Right cardiac atrium (tissue), 5 donors: ENCODE data around the gene PLK5. TPM values are rescaled to one million over a fixed set of nuclear protein-coding genes. Genes with fewer than 3 reads are reported as not detected.
"Not testable (repeated sequence)": the region's sequence is repeated elsewhere in the genome, so short reads cannot be mapped to it uniquely, and the experiment has no call there.

Experiments used
- ATAC-seq, 2 donors: fragments of 200-7000 bp; cut with Tn5 transposase; one replicate each; pipeline versions ENCODE4 v1.8.0 to v1.9.1; 2020; ENCODE audit warnings: moderate library complexity in 2 of 2, mild to moderate bottlenecking in 1 of 2
- DNase-seq, 3 donors: peaks; one replicate each; pipeline ENCODE4 v3.0.0-alpha.2; 2020
- H3K27ac ChIP-seq: one replicate; pipeline ENCODE4 v1.5.1; 2013; ENCODE audit warnings: mild to moderate bottlenecking, low read length, control low read depth, moderate library complexity
- H3K27me3 ChIP-seq: one replicate; pipeline ENCODE4 v1.6.1; 2013; ENCODE audit not compliant: control insufficient read depth, insufficient read depth
- H3K4me1 ChIP-seq: one replicate; pipeline ENCODE4 v1.6.1; 2013; ENCODE audit warnings: low read length; ENCODE audit not compliant: control insufficient read depth, insufficient read depth
- H3K4me3 ChIP-seq: one replicate; pipeline ENCODE4 v1.5.1; 2013; ENCODE audit warnings: low read length, control low read depth
- H3K9me3 ChIP-seq: one replicate; pipeline ENCODE4 v1.6.1; 2013; ENCODE audit warnings: low read length; ENCODE audit not compliant: control insufficient read depth
- WGBS: extraction: QIAGEN DNeasy Blood & Tissue Kit; methylation state at CpG from one replicate; pipeline ENCODE4 v1.1.7; 2013; 5-methylcytosine and 5-hydroxymethylcytosine counted together
- intact Hi-C, 4 donors: fragments of 100-400 bp; cut with DNase I; formaldehyde crosslinking; loops; one replicate each; pipeline versions ENCODE4 v1.11.0 to v1.14.0; 2022 to 2023
- polyA plus RNA-seq: library from polyadenylated mRNA; stranded (reverse); fragments of 200-250 nt; gene quantifications from one replicate; pipeline ENCODE4 v1.2.3, GENCODE V29; 2013
- total RNA-seq, 4 donors: library from RNA; stranded (reverse); fragmentation: NEBNext Ultra II Directional; extraction: Animal tissue kit (Norgen Biotek cat#: 25700); gene quantifications; one replicate each; pipeline ENCODE4 v1.2.1, GENCODE V29; 2021
- donor health status: healthy with polysubstance abuse.
- donor health status: DM: no; HTN: yes; CAD: no.
- donor health status: DM: no; HTN: no; CAD: no.
- donor health status: DM: no; HTN: yes; CAD: no; lungs with severe emphysema.
- donor health status: DM: yes; HTN: yes; CAD: no.

PLK5 gene
- total and polyA plus RNA-seq, 5 donors = 0.11 TPM; not detected in 4

DNA sequence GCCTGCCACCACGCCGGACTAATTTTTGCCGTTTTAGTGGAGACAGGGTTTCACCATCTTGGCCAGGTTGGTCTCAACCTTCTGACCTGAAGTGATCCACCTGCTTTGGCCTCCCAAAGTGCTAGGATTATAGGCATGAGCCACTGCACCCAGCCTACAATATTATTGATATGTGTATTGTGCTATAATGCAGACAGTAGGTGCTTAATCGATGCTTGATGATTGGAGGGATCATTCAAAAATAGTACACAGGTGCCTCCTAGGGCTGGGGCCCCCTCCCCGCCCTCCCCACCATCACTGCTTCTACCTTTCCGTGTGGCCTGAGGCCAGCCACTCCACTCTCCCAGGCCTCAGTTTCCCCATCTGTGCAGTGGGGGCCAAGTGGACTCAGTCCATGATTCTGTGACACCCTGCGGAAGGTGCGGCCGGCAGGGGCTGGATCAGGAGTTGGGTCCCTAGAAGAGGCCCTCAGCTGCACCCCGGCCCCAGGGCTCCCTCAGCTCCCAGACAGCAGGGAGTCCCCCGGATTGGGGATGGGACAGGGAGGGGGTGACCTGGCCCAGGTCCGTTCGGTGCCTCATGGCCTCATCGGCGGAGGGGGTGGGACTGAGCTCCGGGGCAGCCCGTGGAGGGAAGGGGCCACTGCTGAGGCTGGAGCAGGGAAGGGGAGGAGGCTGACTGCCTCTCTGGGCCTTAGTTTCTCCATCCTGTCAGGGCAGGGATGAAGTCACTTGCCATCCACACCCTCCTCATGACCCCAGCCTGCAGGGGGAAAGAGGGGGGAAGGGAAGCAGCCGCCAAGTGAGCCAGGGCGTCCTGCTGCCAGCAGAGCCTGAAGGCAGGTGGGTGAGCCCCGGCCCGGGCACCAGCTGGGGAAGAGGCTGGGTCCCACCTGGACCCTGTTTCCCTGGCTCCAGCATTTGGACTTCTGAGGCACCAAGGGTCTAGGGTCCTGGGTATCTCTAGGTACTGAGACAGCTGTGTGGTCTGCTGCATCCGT lies 12.3 kb upstream of the PLK5 start:
- Histone ChIP-seq H3K4me3 (no peak overlapping the region), H3K27ac (no peak overlapping the region), H3K4me1 (no peaks in the 10 kb centered on the region), H3K9me3 (no peaks in the 10 kb centered on the region), H3K27me3 (no peaks in the 10 kb centered on the region)
- intact Hi-C loops = no loop called here
- DNase-seq (peak in 2 of 3 donors; percentile 44 to 68), ATAC-seq (no peak)
- 55% methylated on average over 22 of the region's 22 CpGs for WGBS

DNA sequence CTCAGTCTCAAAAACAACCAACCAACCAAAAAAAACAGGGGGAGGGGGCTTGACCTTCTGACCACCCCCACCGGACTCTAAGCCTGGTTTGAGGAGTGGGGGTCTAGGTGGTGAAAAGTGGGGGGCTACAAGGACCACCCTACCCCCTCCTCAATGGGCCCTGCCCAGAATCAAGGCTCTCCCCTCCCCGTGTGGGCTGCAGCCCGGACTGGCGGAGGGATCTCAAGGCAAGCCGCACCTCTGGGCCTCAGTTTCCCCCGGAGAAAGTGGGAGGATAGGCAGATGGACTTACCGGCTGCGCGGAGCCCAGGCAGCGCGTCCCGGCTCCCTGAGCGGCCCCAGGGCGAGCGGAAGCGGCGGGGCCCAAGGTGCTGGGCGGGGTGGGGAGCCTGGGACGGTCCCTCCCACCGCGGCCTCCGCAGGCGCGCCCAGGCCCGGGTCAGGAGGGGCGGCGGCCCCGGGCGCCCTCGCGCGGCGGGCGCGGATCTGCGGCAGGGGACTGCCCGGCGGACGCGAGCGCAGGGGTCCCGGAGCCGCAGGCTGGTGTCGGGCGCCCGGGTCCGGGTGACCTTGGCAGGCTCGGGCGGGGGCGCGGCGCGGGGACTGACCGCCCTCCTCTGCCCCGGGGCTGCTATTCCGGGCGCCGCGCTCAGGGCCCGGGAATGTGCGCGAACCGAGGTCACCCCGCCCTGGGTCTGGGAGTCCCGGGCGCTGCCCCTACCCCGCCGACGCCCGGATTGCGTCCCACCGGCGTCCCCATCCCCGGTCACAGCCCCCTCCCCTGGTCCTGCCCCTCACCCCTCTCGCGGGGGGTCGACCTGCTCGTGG lies 11.0 kb upstream of the PLK5 start, which contains the start of gene ADAMTSL5:
ADAMTSL5 (minus strand) TSS at position 349 of the 828 bp plus-strand sequence. CDS start 2,076 bp downstream, outside the sequence.
- peak; percentile 47 to 68 for ATAC-seq
- WGBS = 2% methylated on average over 78 of the region's 78 CpGs
- Histone ChIP-seq H3K27me3 (no peaks in the 10 kb centered on the region), H3K27ac (peak within 1 kb of the TSS; percentile 87), H3K4me1 (no peaks in the 10 kb centered on the region), H3K9me3 (no peaks in the 10 kb centered on the region), H3K4me3 (peak within 1 kb of the TSS; percentile 70)
- DNase-seq = peak; percentile 69 to 88 (median 87)
- intact Hi-C loops = no loop called here

DNA sequence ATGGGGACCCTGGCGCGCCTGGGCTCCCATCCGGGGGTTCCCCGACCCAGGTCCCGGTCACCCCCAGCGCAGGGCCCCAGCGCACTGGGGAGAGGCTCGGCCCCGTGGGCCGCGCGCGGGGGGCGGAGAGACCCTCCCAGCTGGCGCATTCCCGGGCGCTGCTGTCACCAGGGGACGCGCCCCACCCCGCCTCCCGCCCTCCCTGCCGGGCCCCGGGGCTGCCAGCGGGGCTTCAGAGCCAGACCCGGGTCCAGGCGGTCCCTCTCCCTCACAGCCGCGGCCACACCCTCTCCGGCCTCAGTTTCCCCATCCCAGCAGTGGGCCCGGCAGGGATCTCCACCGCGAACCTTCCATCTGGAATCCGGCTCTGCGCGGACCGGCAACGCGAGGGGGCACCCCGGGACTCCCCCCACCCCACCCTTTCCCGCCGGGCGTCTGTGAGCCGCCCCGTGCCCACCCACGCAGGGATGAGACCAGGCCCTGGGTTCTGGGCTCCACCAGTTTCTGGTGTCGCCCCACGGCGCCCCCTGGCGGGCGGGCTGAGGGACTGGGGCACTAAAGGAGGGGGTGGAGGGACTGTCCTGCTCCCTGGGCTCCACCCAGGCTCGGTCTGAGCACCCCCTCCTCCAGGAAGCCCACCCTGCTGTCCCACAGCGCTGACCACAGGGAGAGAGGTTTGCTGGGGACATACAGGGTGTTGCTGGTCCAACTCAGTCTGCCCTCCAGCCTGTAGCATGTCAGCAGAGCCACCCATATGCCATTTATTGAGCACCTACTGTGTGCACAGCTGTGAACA lies 10.2 kb upstream of the PLK5 start:
- no peaks in the 10 kb centered on the region for H3K9me3 ChIP-seq
- no peaks in the 10 kb centered on the region for H3K4me1 ChIP-seq
- no peaks in the 10 kb centered on the region for H3K27me3 ChIP-seq
- H3K27ac ChIP-seq = peak overlapping the region; percentile 87
- H3K4me3 ChIP-seq = peak overlapping the region; percentile 70
- ATAC-seq (peak; percentile 35 to 56), DNase-seq (peak; percentile 47 to 86 (median 74))
- WGBS = 5% methylated on average over 52 of the region's 52 CpGs
- intact Hi-C loops = no loop called here

DNA sequence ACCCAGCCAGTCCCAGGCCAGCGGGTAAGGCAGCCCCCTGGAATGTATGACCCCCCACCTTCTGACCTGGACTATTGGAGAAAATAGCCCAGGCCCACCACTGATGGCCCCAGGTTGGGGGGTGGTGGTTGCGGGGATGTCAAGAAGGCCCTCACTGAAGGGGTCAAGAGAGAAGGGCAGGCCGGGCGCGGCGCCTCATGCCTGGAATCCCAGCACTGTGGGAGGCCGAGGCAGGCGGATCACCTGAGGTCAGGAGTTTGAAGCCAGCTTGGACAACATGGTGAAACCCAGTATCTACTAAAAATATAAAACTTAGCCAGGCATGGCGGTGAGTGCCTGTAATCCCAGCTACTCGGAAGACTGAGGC lies 9.6 kb upstream of the PLK5 start:
- intact Hi-C loops = no loop called here
- H3K9me3 ChIP-seq = no peaks in the 10 kb centered on the region
- no peaks in the 10 kb centered on the region for H3K27me3 ChIP-seq
- no peak for ATAC-seq
- 68% methylated on average over 10 of the region's 10 CpGs for WGBS
- peak in 2 of 3 donors; percentile 42 to 66 for DNase-seq
- H3K4me3 ChIP-seq = no peak overlapping the region
- H3K4me1 ChIP-seq = no peaks in the 10 kb centered on the region
- no peak overlapping the region for H3K27ac ChIP-seq

DNA sequence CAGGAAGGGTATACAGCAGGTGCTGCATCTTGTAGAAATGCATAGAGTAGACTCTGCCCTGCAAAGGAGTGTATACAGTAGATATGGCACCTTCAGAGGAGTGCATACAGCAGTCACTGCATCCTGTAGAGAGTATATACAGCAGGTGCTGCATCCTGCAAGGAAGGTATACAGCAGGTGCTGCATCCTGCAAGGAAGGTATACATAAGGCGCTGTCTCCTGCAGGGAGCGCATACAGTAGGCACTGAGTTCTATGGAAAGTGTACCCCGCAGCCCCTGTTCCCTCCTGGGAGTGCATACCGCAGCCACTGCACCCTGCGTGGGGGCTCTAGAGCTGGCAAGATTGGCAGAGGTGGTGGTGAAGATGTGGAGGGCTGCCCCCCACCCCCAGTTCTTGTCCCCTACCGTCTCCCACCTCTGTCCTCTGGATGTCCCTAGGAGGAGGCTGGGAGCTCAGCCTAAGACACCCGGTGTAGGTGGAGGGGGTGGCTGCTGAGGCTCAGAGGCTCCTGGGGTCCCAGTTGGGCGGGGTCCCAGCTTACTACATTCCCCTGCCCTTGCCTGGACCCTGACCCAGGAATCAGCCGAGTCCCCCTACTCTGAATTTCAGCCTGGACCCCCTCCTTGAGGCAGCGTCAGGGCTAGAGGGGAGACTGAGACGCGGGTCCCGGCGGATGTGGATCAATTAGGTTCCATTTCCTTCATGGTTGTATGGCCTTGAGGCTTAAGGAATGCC lies 8.7 kb upstream of the PLK5 start:
- peak in 2 of 3 donors; percentile 43 to 50 for DNase-seq
- intact Hi-C loops = no loop called here
- no peak overlapping the region for H3K4me3 ChIP-seq
- H3K9me3 ChIP-seq = no peaks in the 10 kb centered on the region
- ATAC-seq = no peak
- no peak overlapping the region for H3K27ac ChIP-seq
- WGBS = 70% methylated on average over 14 of the region's 14 CpGs
- no peaks in the 10 kb centered on the region for H3K4me1 ChIP-seq
- no peaks in the 10 kb centered on the region for H3K27me3 ChIP-seq

DNA sequence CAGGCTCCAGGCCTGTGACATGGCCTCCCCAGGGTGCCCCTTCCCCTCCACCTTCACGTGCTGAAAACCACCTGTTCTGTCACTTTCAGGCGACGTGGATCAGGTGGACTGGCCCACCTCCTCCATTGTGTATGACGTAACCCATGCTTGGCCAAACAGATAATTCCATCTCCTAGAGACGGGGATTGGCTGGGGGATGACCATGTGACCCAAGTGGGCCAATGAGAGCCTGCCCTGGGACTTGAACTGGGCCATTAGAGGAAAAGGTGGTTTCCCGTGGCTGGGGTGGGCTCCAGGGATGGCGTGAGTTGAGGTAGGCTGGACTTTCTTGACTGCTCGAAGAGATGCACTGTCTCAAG lies 7.5 kb upstream of the PLK5 start:
- WGBS = 72% methylated on average over 8 of the region's 8 CpGs
- ATAC-seq (no peak), DNase-seq (peak in 1 of 3 donors; percentile 38)
- Histone ChIP-seq H3K4me3 (no peak overlapping the region), H3K27ac (no peak overlapping the region), H3K9me3 (no peaks in the 10 kb centered on the region), H3K27me3 (no peaks in the 10 kb centered on the region), H3K4me1 (no peaks in the 10 kb centered on the region)
- intact Hi-C loops = no loop called here

DNA sequence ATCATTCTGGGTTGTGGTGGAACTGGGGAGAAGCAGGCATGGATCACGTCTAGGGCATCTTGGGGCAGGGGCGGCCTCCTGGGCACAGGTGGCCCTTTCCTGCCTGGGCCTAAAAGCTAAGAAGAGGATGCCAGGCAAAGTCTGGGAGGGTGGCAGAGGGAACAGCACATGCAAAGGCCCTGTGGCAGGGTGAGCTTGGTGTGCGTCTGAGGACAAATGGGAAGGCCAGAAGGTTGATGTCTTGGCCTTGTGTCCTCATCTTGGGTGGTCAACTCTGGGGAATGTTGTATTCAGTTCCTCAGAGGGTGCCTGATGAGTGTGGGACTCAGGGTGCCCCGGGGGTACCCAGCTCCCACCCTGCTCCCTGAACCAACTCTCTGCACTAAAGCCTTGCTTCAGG lies 5.4 kb upstream of the PLK5 start:
- DNase-seq (no peak), ATAC-seq (no peak)
- Histone ChIP-seq H3K27me3 (no peaks in the 10 kb centered on the region), H3K27ac (no peak overlapping the region), H3K4me1 (no peaks in the 10 kb centered on the region), H3K4me3 (no peak overlapping the region), H3K9me3 (no peaks in the 10 kb centered on the region)
- intact Hi-C loops = no loop called here
- 83% methylated on average over 4 of the region's 4 CpGs for WGBS

DNA sequence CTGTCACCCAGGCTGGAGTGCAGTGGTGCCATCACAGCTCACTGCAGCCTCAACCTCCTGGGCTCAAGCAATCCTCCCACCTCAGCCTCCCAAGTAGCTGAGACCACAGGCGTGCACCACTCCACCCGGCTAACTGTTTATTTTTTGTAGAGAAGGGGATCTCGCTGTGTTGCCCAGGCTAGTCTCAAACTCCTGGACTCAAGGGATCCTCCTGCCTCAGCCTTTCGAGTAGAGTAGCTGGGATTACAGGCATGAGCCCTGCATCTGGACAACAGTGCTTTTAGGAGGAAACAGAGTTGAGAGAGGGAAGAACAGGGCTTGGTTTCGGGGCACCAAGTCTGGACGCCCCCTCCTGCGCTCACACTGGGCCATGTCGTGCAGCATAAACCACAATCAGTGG lies 4.1 kb upstream of the PLK5 start:
- H3K9me3 ChIP-seq, ATAC-seq, H3K4me3 ChIP-seq, intact Hi-C loops, H3K27ac ChIP-seq, H3K27me3 ChIP-seq, H3K4me1 ChIP-seq, DNase-seq: not testable (repeated sequence)
- 83% methylated on average over 8 of the region's 8 CpGs for WGBS

DNA sequence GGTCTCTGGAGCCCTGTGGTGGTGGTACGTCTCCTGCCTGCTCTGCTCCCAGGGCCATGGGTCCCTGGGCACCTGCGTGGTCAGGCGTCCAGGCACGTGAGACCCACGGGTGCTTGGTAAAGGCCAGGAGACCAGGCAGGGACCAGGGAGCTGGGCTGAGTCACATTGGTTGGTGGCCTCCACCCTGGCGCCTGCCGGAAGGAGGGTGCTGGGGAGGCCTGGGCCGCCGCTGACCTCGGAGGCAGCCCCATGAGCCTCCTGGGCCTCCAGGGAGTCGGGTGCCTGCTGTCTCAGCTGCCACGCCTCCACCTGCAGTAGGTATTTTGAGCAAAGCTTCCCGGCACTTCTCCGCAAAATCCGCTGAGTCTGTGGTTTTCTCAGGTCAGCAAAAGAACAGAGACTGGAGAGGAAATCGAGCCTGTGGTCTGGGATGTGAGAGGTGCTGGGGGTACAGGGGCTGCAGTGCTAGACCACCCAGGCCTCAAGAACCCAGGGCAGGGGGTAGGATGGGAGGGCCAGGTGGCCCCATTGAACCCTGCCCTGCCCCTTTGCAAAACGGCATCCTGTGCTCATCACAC lies 3.6 kb upstream of the PLK5 start:
- Histone ChIP-seq H3K4me1 (no peaks in the 10 kb centered on the region), H3K9me3 (no peaks in the 10 kb centered on the region), H3K4me3 (no peak overlapping the region), H3K27ac (no peak overlapping the region), H3K27me3 (no peaks in the 10 kb centered on the region)
- ATAC-seq (no peak), DNase-seq (peak in 2 of 3 donors; percentile 18 to 31)
- 77% methylated on average over 17 of the region's 17 CpGs for WGBS
- intact Hi-C loops = no loop called here

DNA sequence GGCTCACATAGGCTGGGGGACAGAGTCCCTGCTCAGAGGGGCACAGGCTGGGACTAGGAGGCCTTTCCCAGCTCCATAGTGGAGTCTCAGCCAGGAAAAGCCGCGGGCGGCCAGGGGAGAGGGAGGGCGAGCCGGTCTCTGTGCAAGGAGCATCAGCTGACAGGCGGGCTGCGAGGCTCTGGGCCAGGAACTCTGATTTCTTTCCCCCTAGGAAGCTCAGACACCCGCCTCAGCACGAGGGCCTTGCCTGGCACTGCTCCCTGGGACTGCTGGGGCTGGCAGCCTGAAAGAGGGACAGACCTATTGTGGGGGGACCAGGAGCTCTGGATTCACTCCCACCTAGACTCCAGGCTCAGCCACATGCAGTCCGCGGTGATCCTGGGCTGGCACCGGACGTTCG lies 2.2 kb upstream of the PLK5 start:
- peak; percentile 22 to 29 for ATAC-seq
- DNase-seq = peak in 2 of 3 donors; percentile 70 to 76
- no peaks in the 10 kb centered on the region for H3K27me3 ChIP-seq
- no peak overlapping the region for H3K4me3 ChIP-seq
- WGBS = 38% methylated on average over 14 of the region's 14 CpGs
- H3K9me3 ChIP-seq = no peaks in the 10 kb centered on the region
- no peak overlapping the region for H3K27ac ChIP-seq
- intact Hi-C loops = no loop called here
- H3K4me1 ChIP-seq = no peaks in the 10 kb centered on the region
